Hematopoietic multipotent progenitor cell treated with erythropoietin and hydrocortisone succinate and interleukin-3 and kit ligand, for 4 days (in vitro differentiated cells): ENCODE measurements around the gene SUGCT.

ENCODE experiments used
- DNase-seq: peaks from one replicate; pipeline ENCODE4 v3.0.0-alpha.2; 2015

SUGCT gene

DNA sequence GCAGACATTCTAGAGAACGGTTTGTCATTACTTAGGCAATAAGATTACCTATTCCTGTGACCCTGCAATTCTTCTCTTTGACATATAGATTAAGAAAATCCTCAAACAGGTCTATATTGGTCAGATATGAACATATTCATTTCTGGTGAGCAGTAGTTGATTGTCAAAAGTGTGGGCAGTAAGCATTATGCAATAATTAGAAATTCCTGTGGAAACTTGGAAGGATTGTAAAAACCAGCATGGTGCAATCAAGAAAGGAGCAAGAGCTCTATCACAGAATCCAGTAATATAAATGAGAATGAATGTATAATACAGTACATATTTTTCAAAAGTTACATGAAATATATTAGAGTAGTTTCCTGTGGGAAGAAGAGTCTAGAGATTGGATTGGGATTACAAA, 406.5 kb downstream of the SUGCT start:
- no peak for DNase-seq

- DNase-seq = no peak
Measured at GRCh38 chr7:40542982-40543741, 408.4 kb downstream of the SUGCT start.

- DNase-seq = no peak
Measured at GRCh38 chr7:40544221-40544723, 409.5 kb downstream of the SUGCT start.

DNA sequence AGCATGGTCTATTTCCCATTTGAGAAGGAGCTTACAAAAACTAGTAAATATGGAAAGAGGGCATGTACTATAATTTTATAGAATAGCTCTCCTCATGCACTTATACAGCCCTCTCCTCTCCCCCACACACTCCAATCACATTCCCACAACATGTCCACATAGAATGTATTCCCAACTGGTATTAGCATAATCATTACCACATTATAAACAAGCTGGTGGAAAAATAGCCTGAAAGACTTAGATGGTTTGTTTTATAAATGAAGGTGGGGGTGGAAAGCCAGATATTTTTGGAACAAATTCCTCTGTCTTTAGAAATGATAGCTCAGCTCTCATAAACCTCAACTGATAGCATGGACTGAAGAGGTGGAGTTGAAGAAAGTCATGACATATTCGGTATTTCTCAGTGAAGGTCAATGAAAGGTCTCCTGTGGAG, 410.1 kb downstream of the SUGCT start:
- no peak for DNase-seq

GRCh38 chr7:40545739-40546138, 410.9 kb downstream of the SUGCT start:
- DNase-seq = no peak

- DNase-seq = no peak
Measured at GRCh38 chr7:40546616-40547501, 412.1 kb downstream of the SUGCT start.

DNA sequence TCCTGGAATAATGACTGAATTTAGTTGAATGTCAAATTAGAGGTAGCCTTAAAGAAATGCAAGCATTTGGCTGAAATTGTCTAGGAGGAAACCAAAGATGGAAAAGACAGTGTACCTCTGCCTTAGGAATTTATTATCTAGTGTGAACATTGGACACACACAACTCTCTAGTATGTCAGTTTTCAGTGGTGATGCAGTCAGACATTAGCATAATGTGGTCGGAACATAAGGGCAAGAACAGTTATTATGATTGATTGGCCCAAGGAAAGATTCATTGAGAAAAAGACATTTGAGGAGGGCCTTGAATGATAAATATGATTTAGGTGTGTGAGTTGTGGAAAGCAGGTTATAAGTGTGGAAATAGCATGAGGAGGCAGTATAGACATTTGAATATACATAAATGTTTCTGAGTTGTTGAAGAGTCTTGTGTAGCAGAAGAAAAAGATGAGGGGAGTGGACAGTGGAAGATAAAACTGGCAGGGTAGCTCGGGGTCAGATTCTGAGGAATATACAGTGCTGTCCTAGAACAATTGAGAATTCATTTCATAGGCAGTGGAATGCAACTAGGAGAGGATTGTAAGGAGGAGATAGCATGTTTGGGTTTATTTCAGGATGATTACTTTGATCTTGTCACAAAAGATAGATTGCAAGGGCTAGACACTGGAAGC, 414.7 kb downstream of the SUGCT start:
- DNase-seq = no peak

- DNase-seq = peak; percentile 92
Measured at GRCh38 chr7:40551685-40552576, 417.1 kb downstream of the SUGCT start.

DNA sequence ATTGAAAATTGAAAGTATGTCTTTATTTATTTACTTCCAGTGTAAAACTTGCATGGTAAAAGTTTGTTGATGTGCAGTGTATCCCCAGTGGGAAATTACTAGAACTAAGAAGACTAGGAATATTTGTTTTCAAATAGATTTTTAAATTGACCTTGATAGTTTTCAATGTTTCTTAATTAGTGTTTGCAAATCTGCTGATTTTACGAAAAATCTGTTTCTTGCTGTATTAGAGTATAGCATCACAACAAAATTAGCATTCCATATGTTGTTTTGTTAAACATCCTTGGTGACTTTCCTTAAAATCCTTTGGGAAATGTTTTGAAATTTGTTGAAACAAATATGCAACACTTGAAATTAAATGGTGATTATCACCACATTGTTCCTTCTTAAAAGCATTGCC, 425.9 kb downstream of the SUGCT start:
- DNase-seq = no peak

DNA sequence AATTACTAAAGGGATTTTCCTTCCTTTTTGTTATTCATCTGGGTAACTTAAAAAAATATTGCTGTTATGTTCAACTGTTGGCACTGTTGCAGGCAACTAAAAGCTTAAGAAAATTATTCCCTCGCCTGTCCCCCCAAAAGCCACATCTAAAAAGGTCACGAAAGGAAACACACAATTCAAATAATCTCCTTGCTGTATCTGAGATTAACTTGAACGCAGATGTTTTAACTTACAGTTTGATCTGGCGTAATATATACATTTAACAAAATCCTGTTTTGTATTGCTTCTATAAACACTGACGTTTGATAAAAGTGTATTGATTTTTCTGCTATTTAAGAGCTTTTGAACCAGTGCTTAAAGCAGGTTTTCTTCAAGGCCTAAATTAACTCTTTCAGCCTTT, 432.1 kb downstream of the SUGCT start:
- peak; percentile 11 for DNase-seq

DNA sequence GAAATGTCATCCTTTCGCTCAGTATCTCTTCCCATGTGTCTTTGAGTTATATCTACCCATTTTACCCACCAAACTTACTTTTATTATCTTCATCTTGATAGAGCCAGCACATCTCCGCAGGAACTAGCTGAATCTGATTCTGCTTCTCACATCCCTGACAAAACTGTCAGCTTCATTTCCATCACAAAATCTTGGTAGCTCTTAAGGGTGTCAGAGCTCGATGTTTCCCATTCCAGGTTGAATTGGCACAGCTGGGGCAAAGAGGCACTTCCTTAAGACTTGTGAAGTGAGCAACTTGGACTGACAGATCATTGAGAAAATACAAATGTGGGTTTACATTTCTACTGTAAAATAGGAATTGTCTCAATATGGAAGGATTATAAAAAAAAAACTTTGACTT, 434.5 kb downstream of the SUGCT start:
- DNase-seq = no peak

GRCh38 chr7:40570223-40570622, 435.4 kb downstream of the SUGCT start:
- DNase-seq = peak; percentile 13

GRCh38 chr7:40571796-40572195, 437.0 kb downstream of the SUGCT start:
- no peak for DNase-seq

- DNase-seq = no peak
Measured at GRCh38 chr7:40572810-40573465, 438.1 kb downstream of the SUGCT start.

DNA sequence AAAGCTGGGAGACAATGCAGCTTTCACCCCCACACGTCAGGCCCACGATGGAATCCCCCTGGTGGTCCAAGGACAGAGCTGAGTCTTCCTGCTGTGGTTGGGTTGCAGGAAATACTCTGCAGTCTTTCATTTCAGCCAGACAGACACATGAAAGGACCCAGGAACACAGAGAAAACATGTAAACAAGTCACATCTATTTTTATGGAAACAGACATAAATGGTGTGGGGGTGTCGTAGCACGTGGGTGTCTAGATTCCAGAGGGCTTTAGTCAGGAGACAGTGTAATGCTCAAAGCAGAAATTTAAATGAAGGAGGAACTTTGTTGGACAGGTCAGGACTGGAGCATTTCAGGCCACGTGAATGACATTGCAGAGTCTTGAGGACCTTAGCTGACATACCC, 444.6 kb downstream of the SUGCT start:
- DNase-seq = no peak

GRCh38 chr7:40580776-40581175, 446.0 kb downstream of the SUGCT start:
- DNase-seq = no peak

DNA sequence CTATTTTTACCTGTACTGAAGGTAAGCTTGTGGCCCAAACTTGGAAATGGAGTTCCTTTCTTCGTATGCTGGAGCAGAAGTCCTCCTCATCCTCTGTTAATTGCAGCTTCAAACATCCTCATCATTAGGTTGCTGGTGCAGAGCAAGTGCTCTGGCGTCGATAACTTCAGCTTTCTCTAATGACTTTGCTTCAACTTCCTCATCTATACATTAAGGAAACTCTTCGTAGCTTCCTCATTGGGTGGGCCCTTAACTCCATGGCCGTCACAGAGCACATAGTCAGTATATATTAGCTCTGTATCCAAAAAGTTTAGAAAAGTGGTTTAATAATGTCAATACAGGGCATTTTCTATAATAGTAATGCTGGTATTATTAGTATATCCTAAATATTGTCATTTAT, 447.7 kb downstream of the SUGCT start:
- DNase-seq = no peak

DNA sequence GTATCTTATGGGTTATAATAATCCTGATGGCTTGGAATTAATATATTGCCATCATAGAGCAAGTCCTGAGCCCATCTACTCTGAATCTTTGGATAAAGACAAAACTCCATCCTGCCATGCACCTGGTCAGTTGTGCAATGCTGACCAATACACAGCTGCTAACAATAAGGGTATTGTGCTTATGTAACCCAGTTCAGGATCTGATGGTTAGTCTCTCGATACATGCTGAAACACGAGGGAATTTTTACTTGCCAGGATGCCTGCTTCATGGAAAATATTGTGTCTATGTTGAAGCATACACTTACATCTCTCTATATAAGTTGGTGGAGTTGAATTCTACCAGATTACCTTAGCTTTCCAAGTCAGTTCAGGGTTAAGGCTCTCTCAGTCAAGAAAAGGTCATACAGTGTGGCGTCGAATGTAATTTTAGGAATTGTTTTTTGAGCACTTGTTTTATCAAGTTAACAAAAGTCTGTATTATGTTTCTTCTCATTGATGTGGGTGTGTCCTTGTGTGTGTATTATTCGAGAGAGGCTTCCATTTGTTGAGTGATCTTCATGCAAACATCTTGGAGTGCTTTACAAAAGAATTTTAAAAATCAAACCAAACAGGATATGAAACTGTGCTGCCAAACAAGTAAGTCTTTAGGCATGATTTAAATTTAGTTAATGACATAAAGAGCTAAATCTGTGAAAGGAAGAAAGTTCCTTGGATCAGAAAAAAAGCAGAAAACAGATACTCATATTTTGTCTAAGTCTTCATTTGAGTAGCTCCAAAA, 449.1 kb downstream of the SUGCT start:
- DNase-seq = no peak

GRCh38 chr7:40584667-40585433, 450.0 kb downstream of the SUGCT start:
- DNase-seq = peak; percentile 24

DNA sequence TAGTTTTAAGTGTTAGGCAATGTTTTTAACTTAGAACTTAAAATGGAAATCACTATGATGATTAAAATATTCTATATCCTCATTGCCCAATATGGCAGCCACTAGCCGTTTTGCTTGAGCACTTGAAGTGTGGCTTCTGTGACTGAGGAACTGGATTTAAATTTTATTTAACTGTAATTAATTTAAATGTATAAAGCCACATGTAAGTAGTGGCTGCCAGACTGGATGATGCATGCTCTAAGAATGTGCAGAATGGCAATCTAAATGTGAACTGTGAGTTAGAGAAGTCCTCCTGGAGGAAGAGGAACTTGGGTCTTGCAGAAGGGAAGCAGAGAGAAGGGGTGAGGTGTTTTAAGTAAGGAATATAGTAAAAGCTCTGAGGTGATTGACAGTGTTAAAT, 451.4 kb downstream of the SUGCT start:
- DNase-seq = no peak
